Thymus (tissue), 11 donors: ENCODE data around the gene LPAR3. TPM values are rescaled to one million over a fixed set of nuclear protein-coding genes. Genes with fewer than 3 reads are reported as not detected.

Experiments used
- DNase-seq, 9 donors: peaks; one replicate each; pipeline ENCODE4 v3.0.0-alpha.2; 2013; ENCODE audit warnings: low spot score in 9 of 9, low read depth in 6 of 9, missing footprints in 1 of 9
- H3K27ac ChIP-seq, 2 donors: one replicate each; pipeline ENCODE4 v1.5.1; 2013; ENCODE audit warnings: control low read depth in 1 of 2, low read depth in 1 of 2, low read length in 1 of 2, mild to moderate bottlenecking in 1 of 2, moderate library complexity in 1 of 2
- H3K27me3 ChIP-seq, 2 donors: one replicate each; pipeline ENCODE4 v1.5.1; 2013; ENCODE audit warnings: low read length in 1 of 2; ENCODE audit not compliant: control insufficient read depth in 2 of 2, insufficient read depth in 1 of 2
- H3K36me3 ChIP-seq, 2 donors: one replicate each; pipeline ENCODE4 v1.5.1; 2013; ENCODE audit warnings: low read length in 1 of 2, mild to moderate bottlenecking in 1 of 2, moderate library complexity in 1 of 2; ENCODE audit not compliant: control insufficient read depth in 2 of 2, insufficient read depth in 2 of 2
- H3K4me1 ChIP-seq, 2 donors: one replicate each; pipeline ENCODE4 v1.5.1; 2013; ENCODE audit warnings: low read length in 2 of 2; ENCODE audit not compliant: control insufficient read depth in 2 of 2, insufficient read depth in 2 of 2
- H3K4me3 ChIP-seq, 2 donors: one replicate each; pipeline ENCODE4 v1.5.1; 2013; ENCODE audit warnings: low read length in 2 of 2, control low read depth in 1 of 2, mild to moderate bottlenecking in 1 of 2
- H3K9me3 ChIP-seq, 2 donors: one replicate each; pipeline ENCODE4 v1.5.1; 2013; ENCODE audit warnings: low read length in 1 of 2, mild to moderate bottlenecking in 1 of 2; ENCODE audit not compliant: control insufficient read depth in 2 of 2, insufficient read depth in 1 of 2
- WGBS: extraction: QIAGEN DNeasy Blood & Tissue Kit; methylation state at CpG from one replicate; pipeline ENCODE4 v1.1.7; 2013; 5-methylcytosine and 5-hydroxymethylcytosine counted together
- polyA plus RNA-seq: library from polyadenylated mRNA; stranded (reverse); fragments of 200-250 nt; gene quantifications from one replicate; pipeline ENCODE4 v1.2.3, GENCODE V29; 2013
- total RNA-seq: library from RNA; stranded (reverse); fragments of 120-200 nt; gene quantifications from one replicate; pipeline ENCODE4 v1.2.4, GENCODE V29; 2013
- donor health status: healthy.

Gene LPAR3
- total and polyA plus RNA-seq, 2 donors, result 1.1 to 2.2 TPM

DNA sequence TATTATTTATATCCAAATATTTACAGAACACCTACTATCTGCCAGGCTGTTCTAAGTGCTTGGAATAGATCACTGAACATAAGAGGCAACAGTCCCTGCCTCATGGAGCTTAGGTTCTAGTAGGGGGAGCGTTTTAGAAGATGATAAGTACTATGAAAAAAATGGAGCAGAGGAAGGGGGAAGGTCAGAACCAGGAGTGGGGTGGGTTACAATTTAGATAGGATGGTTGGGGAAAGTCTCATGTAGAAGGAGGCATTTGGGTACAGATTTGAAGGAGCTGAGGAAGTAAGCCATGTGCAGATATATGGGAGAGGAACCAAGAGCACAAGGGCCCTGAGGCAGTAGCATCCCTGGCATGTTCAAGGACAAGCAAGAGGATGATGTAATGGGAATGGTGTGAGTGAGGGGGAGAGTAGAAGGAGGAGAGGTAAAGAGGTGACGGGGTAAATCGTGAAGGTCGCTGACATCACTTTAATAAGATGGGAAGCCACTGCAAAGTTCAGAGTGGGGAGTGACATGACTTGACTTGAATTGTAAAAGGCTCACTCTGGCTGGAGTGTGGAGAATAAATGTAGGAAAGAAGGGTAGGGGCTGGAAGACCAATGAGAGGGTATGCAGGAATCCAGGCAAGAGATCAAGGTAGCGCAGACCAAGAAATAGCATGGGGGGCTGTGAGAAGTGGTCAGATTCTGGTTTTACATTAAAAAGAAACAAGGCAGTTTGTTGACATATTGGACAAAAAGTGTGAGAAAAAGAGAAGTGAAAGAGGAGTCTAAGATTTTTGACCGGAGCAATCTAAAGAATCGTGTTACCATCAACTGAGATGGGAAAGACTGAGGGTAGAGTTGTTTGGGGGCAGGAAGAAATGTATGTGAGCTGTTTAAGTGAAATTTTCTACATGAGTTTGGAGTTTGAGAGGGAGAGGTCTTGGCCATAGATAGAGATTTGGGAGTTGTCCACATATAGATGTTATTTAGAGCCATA, 92.6 kb downstream of the LPAR3 start:
- no peak for DNase-seq
- 81% methylated on average over 7 of the region's 7 CpGs for WGBS
- H3K4me3 ChIP-seq, result no peak overlapping the region
- H3K36me3 ChIP-seq, result no peaks in the 10 kb centered on the region
- H3K9me3 ChIP-seq, result no peaks in the 10 kb centered on the region
- no peaks in the 10 kb centered on the region for H3K4me1 ChIP-seq
- no peaks in the 10 kb centered on the region for H3K27me3 ChIP-seq
- no peak overlapping the region for H3K27ac ChIP-seq

DNA sequence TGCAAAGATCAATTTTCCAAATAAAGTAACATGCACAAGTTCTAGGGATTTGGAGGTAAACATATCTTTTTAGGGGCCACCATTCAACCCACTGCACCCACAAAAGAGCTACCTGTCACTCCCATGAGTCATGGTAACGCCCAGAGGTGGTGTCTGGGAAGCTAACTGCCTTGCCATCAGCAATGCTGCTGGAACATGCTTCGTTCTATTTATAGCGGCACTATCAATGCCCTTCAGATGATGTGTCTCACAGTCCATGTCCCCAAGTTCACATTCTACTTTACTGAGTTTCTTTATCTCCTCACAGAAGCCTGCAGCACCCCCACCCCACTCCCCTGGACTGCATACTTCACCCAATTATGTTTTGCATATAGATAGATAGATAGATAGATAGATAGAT, 95.4 kb downstream of the LPAR3 start:
- no peak for DNase-seq
- Histone ChIP-seq H3K27ac (no peak overlapping the region), H3K9me3 (no peaks in the 10 kb centered on the region), H3K36me3 (no peaks in the 10 kb centered on the region), H3K4me1 (no peaks in the 10 kb centered on the region), H3K4me3 (no peak overlapping the region), H3K27me3 (no peaks in the 10 kb centered on the region)
- 86% methylated on average over 3 of the region's 3 CpGs for WGBS

DNA sequence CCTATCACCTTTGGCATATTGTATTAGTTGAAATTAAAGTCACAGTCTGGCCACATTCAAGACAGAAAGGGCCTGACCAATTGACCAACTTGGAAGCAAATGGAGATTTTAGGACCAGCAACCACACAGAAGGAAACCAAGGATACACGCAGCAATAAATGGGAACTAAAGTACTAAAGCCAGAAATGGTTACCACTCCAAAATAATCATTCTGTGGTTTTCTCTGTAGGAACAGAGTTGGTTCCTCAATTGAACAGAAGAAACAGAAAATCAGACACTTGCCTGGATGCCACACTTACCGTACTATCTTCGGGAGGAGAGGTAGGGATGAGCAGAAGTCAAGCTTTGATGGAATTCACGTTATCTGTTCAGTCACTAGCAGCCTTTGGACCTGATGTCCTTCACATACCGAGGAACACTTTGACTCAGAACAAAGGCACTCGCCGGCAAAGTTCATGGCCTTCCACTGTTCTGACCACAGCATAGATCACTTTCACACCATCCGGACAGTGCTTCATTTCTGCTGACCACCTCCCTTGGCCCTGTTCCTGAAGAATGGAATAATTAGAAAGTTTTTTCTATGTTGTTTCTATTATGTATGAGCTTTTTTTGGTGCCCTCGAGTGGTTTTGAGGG, 96.9 kb downstream of the LPAR3 start:
- DNase-seq, result no peak
- H3K27me3 ChIP-seq, result no peaks in the 10 kb centered on the region
- no peak overlapping the region for H3K27ac ChIP-seq
- no peaks in the 10 kb centered on the region for H3K4me1 ChIP-seq
- no peak overlapping the region for H3K4me3 ChIP-seq
- H3K36me3 ChIP-seq, result no peaks in the 10 kb centered on the region
- H3K9me3 ChIP-seq, result no peaks in the 10 kb centered on the region
- WGBS, result 77% methylated on average over 9 of the region's 9 CpGs

DNA sequence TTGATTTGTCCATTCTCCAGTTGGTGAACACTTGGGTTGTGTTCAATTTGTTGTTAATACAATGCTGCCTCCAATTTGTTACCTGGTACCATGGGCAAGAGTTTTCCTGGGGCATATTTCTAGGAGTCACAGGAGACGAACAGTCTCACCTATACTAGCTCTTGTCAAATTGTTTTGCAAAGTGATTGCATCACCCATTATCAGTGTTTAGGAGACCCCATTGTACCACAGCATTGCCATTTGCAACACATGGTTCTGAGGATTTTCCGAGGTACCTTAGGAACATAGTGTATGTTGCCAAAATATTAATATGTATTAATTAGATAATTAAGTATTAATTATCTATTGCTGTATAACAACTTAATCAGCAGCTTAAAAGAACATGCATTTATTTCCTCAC, 97.8 kb downstream of the LPAR3 start:
- Histone ChIP-seq H3K27me3 (no peaks in the 10 kb centered on the region), H3K27ac (no peak overlapping the region), H3K9me3 (no peaks in the 10 kb centered on the region), H3K36me3 (no peaks in the 10 kb centered on the region), H3K4me3 (no peak overlapping the region), H3K4me1 (no peaks in the 10 kb centered on the region)
- no peak for DNase-seq
- WGBS, result over 99% methylated on average over 2 of the region's 2 CpGs

DNA sequence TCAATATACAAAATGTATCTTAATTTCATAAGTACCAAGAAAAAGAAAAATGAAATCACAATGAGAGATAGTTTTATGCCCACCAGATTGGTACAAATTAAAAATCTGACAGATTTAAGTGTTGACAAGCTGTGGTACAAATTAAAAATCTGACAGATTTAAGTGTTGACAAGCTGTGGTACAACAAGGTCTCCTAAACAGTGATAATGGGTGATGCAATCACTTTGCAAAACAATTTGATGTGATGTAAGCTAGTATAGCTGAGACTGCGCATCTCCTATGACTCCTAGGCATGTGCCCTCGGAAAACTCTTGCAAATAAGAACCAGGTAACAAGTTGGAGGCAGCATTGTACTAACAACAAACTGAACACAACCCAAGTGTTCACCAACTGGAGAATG, 100.6 kb downstream of the LPAR3 start:
- H3K27me3 ChIP-seq, result no peaks in the 10 kb centered on the region
- no peak overlapping the region for H3K27ac ChIP-seq
- H3K9me3 ChIP-seq, result no peaks in the 10 kb centered on the region
- H3K4me3 ChIP-seq, result no peak overlapping the region
- WGBS, result 95% methylated on average over 2 of the region's 2 CpGs
- DNase-seq, result no peak
- no peaks in the 10 kb centered on the region for H3K4me1 ChIP-seq
- H3K36me3 ChIP-seq, result no peaks in the 10 kb centered on the region

DNA sequence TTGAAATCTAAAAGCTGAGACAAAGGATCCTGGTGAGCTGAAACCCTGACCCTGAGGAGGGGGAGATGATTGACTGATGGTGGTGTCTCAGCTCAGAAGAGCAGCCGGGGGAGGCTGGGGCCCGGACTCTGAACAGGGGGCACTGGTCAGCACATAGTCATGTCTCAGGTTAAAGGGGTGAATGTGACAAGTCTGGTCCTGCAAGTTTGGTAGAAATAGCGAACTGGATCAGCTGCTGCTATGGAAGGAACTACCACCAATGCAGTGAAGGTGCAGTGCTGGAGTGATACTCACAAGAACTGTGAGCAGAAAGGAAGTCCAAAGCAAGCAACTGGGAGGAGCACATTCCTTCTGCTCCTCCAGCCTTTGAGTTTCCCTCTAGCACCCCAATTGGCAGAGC, 104.0 kb downstream of the LPAR3 start:
- WGBS, result 96% methylated on average over 3 of the region's 3 CpGs
- H3K27me3 ChIP-seq, result no peaks in the 10 kb centered on the region
- no peaks in the 10 kb centered on the region for H3K4me1 ChIP-seq
- no peak overlapping the region for H3K27ac ChIP-seq
- no peak overlapping the region for H3K4me3 ChIP-seq
- no peak for DNase-seq
- H3K9me3 ChIP-seq, result no peaks in the 10 kb centered on the region
- H3K36me3 ChIP-seq, result no peaks in the 10 kb centered on the region

DNA sequence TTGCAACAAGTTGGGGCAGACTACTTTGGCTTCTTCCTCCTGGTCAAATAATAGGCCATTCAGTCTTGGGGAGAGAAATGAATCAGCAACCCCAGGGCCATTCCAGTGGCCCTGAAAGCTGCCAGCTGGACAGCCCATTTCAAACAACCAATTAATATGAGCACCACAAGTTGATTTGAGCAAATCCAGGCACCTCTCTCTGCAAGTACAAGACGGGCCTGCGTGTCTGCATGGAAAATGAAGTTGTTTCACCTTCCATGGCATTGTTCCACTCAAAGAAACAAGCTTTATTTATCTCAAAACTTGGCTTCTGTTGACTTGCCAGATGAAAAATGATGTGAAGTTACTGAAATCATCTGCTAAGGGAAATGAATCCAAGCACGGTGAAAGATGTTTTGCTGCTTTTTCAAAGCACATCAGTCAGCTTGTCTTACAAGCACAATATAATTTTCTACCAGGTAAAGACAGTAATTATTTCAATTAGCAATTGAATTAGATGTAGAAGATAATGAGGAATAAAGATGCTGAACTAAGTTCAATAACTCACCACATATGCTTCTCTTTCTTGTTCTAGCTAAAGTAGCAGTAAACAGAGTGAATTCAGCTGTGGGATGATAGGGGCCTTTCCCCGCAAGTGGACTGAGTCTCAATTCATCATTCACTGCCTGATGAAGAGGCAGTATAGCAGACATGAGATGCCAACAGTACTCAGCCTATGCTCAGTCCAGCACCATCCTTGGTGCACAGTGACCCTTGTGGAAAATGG, 107.6 kb downstream of the LPAR3 start:
- Histone ChIP-seq H3K4me1 (peaks cover 0 to 4% of the 10 kb centered on the region in 2 donors), H3K27ac (no peak overlapping the region), H3K36me3 (no peaks in the 10 kb centered on the region), H3K4me3 (no peak overlapping the region), H3K9me3 (no peaks in the 10 kb centered on the region), H3K27me3 (no peaks in the 10 kb centered on the region)
- DNase-seq, result no peak
- WGBS, result 95% methylated on average over 4 of the region's 4 CpGs

DNA sequence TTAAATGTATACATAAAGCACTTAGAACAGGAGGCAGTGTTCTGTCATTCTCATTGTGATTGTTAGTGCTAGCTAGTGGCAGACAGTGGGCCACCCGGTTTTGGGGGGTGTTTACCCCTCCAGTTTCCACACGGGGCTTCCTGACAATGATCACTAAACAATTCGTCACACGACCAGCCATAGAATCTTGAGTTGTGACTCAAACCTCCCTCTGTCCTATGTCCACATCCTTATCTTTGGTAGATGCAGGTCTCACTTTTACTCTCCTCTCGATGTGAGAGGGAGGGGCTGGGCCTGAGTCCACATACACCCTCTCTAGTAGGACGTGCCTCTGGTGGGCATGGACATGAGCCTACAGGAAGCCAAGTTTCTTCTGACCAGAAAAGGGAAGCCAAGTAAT, 110.1 kb downstream of the LPAR3 start:
- H3K9me3 ChIP-seq, result no peaks in the 10 kb centered on the region
- H3K27ac ChIP-seq, result no peak overlapping the region
- H3K4me3 ChIP-seq, result no peak overlapping the region
- H3K36me3 ChIP-seq, result no peaks in the 10 kb centered on the region
- DNase-seq, result no peak
- 84% methylated on average over 6 of the region's 6 CpGs for WGBS
- H3K4me1 ChIP-seq, result peaks cover 0 to 14% of the 10 kb centered on the region in 2 donors
- no peaks in the 10 kb centered on the region for H3K27me3 ChIP-seq
